ENCODE data around the gene UGT1A4.

UGT1A4 gene

GRCh38 chr2:233814056-233814835, 95.7 kb downstream of the UGT1A4 start:
- DNase-seq, result no peak

- no peak for DNase-seq
Observed at GRCh38 chr2:233815861-233816260, 97.3 kb downstream of the UGT1A4 start.

GRCh38 chr2:233816334-233816733, 97.8 kb downstream of the UGT1A4 start:
- no peak for DNase-seq

- no peak for DNase-seq
Observed at GRCh38 chr2:233816771-233817170, 98.2 kb downstream of the UGT1A4 start.

- no peak for DNase-seq
Observed at GRCh38 chr2:233817361-233817911, 98.9 kb downstream of the UGT1A4 start.

GRCh38 chr2:233817995-233818638, 99.6 kb downstream of the UGT1A4 start:
- no peak for DNase-seq

- no peak for DNase-seq
Observed at GRCh38 chr2:233818639-233819621, 100.4 kb downstream of the UGT1A4 start.

- no peak for DNase-seq
Observed at GRCh38 chr2:233819884-233820773, 101.6 kb downstream of the UGT1A4 start.

- no peak for DNase-seq
Observed at GRCh38 chr2:233820774-233821105, 102.2 kb downstream of the UGT1A4 start.

- DNase-seq, result no peak
Observed at GRCh38 chr2:233821196-233821595, 102.7 kb downstream of the UGT1A4 start.

- no peak for DNase-seq
Observed at GRCh38 chr2:233821709-233822100, 103.2 kb downstream of the UGT1A4 start.

GRCh38 chr2:233822101-233822771, 103.7 kb downstream of the UGT1A4 start:
- DNase-seq, result no peak

All from NCI-H446 (cell line).